PC-3 (cell line): ENCODE measurements around the gene RPL13. TPM values are rescaled to one million over a fixed set of nuclear protein-coding genes. Genes with fewer than 3 reads are reported as not detected.

Source experiments
- ATAC-seq: fragments of 200-7000 bp; cut with Tn5 transposase; 2 replicates; pipeline ENCODE4 v1.9.1; 2020; ENCODE audit warnings: mild to moderate bottlenecking, moderate library complexity
- BruUV-seq: library from RNA; stranded (reverse); fragments of 400-500 nt; replicated peaks from 2 replicates; lab custom pipeline; 2021; lab: Mats Ljungman, UMichigan
- CTCF ChIA-PET: fragments of 300-600 bp; sonication (Branson Sonifier 250); formaldehyde crosslinking; loops from one replicate; lab custom pipeline; 2022; ENCODE audit warnings: antibody characterized with exemption; lab: Charles Lee
- POLR2A ChIA-PET: fragments of 300-600 bp; sonication (Branson Sonifier 250); formaldehyde crosslinking; loops from one replicate; lab custom pipeline; 2022; ENCODE audit warnings: antibody characterized with exemption; ENCODE audit not compliant: unreplicated experiment; lab: Charles Lee
- DNase-seq: peaks from one replicate; pipeline ENCODE4 v3.0.0-alpha.2; 2015
- H2AFZ ChIP-seq: fragments of 300-600 bp; sonication (generic); 2 replicates; pipeline ENCODE4 v1.6.0; 2016; ENCODE audit warnings: antibody characterized with exemption, low read length
- H3F3A ChIP-seq: fragments of 300-600 bp; sonication (generic); one replicate; pipeline ENCODE4 v1.6.0; 2017; ENCODE audit warnings: antibody characterized with exemption, low read length, control low read depth, mild to moderate bottlenecking; ENCODE audit not compliant: unreplicated experiment
- H3K27ac ChIP-seq: fragments of 300-600 bp; sonication (generic); 2 replicates; pipeline ENCODE4 v1.5.1; 2016; ENCODE audit warnings: mild to moderate bottlenecking, low read length
- H3K27me3 ChIP-seq: fragments of 300-600 bp; sonication (generic); 2 replicates; pipeline ENCODE4 v1.6.1; 2016; ENCODE audit warnings: low read length, mixed read lengths
- H3K36me3 ChIP-seq: fragments of 300-600 bp; sonication (generic); 2 replicates; pipeline ENCODE4 v1.6.1; 2016; ENCODE audit warnings: low read depth, mixed run types, low read length, mixed read lengths
- H3K4me1 ChIP-seq: fragments of 300-600 bp; sonication (generic); 2 replicates; pipeline ENCODE4 v1.5.1; 2016; ENCODE audit warnings: low read length; ENCODE audit not compliant: insufficient read depth
- H3K4me2 ChIP-seq: fragments of 300-600 bp; sonication (generic); 2 replicates; pipeline ENCODE4 v1.6.0; 2016; ENCODE audit warnings: low read length
- H3K4me3 ChIP-seq: fragments of 300-600 bp; sonication (generic); 2 replicates; pipeline ENCODE4 v1.5.1; 2016; ENCODE audit warnings: mild to moderate bottlenecking, low read length, mixed read lengths
- H3K79me2 ChIP-seq: fragments of 300-600 bp; sonication (generic); 2 replicates; pipeline ENCODE4 v1.6.1; 2017; ENCODE audit warnings: low read length, mixed read lengths
- H3K9ac ChIP-seq: fragments of 300-600 bp; sonication (generic); 2 replicates; pipeline ENCODE4 v1.6.0; 2016; ENCODE audit warnings: mild to moderate bottlenecking, low read length
- H3K9me2 ChIP-seq: fragments of 300-600 bp; sonication (generic); replicated peaks from 2 replicates; pipeline ENCODE4 v1.6.1; 2016; ENCODE audit warnings: mixed run types, low read length, mixed read lengths
- H3K9me3 ChIP-seq: fragments of 300-600 bp; sonication (generic); 2 replicates; pipeline ENCODE4 v1.6.1; 2016; ENCODE audit warnings: low read length, mixed read lengths
- H4K20me1 ChIP-seq: fragments of 300-600 bp; sonication (generic); 2 replicates; pipeline ENCODE4 v1.6.1; 2016; ENCODE audit warnings: low read length, mixed read lengths
- EZH2 ChIP-seq: fragments of 300-600 bp; sonication (generic); IDR thresholded peaks from one replicate; pipeline ENCODE4 v1.6.1; 2017; ENCODE audit warnings: antibody characterized with exemption, mild to moderate bottlenecking, low read length; ENCODE audit not compliant: unreplicated experiment
- EZH2phosphoT487 ChIP-seq: fragments of 300-600 bp; sonication (generic); IDR thresholded peaks from 2 replicates; pipeline ENCODE4 v1.6.1; 2018; ENCODE audit warnings: mild to moderate bottlenecking, antibody characterized with exemption, low read length, borderline replicate concordance
- intact Hi-C: fragments of 100-400 bp; cut with micrococcal nuclease; formaldehyde crosslinking; loops from 2 replicates; pipeline ENCODE4 v1.9.0; 2023
- total RNA-seq: library from RNA; depleted of rRNA; stranded (reverse); fragments of >200 nt; gene quantifications from 2 replicates; pipeline ENCODE4 v1.2.3, GENCODE V29; 2014
- TF ChIP-seq, protein P1 (sequence below): fragments of 300-600 bp; sonication (generic); conservative IDR thresholded peaks from 2 replicates; pipeline ENCODE4 v1.5.1; 2017; ENCODE audit warnings: antibody characterized with exemption, low read depth, mild to moderate bottlenecking, low read length

Gene RPL13
- total RNA-seq, 1 experiment from 2014 or later, result 3,236 TPM

DNA sequence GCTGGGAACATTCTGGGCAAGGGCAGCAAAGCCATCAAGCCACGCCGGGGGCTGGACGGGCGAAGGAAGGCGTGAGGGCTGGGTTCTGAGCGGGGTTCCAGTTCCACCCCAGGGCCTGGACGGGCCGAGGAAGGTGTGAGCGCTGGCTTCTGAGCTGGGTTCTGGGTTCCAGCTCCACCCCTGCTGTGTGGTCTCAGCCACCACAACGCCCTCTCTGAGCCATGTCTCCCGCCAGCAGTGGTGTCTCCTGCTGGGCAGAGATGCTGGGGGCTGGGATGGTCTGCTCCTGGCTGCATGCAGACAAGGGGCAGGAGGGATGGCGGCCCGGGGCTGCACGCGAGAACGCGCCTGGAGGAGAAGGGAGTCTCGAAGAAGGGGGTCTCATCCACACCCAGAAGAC is 11.2 kb downstream of the RPL13 start:
- BruUV-seq, result no TSS peak
- no peak for DNase-seq
- no peaks in the 10 kb centered on the region for H3K27me3 ChIP-seq

DNA sequence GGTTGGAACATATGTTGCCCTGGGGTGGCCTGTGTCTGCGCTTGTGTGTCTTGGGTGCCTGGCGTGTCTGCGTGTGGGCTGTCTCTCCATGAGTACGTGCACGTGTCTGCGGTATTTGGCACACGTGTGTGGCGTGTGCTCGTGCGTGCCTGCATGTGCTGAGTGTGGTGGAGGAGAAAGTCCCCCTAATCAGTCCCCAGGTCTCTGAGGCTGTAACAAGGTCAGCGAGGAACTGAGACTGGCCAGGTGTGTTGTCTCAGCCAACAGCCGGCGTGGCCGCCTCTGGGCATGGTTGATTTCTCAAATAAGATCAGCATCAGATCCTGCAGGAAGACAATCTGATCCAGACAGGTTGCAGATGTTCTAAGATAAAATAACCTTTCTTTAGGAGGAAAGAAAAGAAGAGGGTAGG is 11.6 kb downstream of the RPL13 start:
- Histone ChIP-seq H3F3A (no peaks in the 10 kb centered on the region), H3K79me2 (peaks cover 14% of the 10 kb centered on the region), H3K36me3 (no peaks in the 10 kb centered on the region), H3K27me3 (no peaks in the 10 kb centered on the region), H3K9ac (no peak overlapping the region), H2AFZ (no peak overlapping the region), H3K27ac (no peak overlapping the region), H3K4me2 (no peak overlapping the region), H3K9me3 (no peaks in the 10 kb centered on the region), H3K4me3 (no peak overlapping the region), H3K4me1 (peaks cover 6% of the 10 kb centered on the region; the same call in 1 of the 2 replicates), H3K9me2 (no peaks in the 10 kb centered on the region), H4K20me1 (no peaks in the 10 kb centered on the region)
- BruUV-seq, result no TSS peak
- ATAC-seq, result no peak
- DNase-seq, result no peak
- ChIA-PET POLR2A (no interaction called here), CTCF (no interaction called here)
- intact Hi-C loops, result no loop called here
- TF ChIP-seq, protein P1, sequence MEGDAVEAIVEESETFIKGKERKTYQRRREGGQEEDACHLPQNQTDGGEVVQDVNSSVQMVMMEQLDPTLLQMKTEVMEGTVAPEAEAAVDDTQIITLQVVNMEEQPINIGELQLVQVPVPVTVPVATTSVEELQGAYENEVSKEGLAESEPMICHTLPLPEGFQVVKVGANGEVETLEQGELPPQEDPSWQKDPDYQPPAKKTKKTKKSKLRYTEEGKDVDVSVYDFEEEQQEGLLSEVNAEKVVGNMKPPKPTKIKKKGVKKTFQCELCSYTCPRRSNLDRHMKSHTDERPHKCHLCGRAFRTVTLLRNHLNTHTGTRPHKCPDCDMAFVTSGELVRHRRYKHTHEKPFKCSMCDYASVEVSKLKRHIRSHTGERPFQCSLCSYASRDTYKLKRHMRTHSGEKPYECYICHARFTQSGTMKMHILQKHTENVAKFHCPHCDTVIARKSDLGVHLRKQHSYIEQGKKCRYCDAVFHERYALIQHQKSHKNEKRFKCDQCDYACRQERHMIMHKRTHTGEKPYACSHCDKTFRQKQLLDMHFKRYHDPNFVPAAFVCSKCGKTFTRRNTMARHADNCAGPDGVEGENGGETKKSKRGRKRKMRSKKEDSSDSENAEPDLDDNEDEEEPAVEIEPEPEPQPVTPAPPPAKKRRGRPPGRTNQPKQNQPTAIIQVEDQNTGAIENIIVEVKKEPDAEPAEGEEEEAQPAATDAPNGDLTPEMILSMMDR, result no peak
- no peak for TF ChIP-seq EZH2
- no peak for TF ChIP-seq EZH2phosphoT487

More for the DNA sequence above, 11.2 kb downstream of the RPL13 start:
- Histone ChIP-seq H4K20me1 (no peaks in the 10 kb centered on the region), H3K9me3 (no peaks in the 10 kb centered on the region), H3K4me3 (no peak overlapping the region), H3K27ac (no peak overlapping the region), H3K4me2 (no peak overlapping the region), H3K4me1 (peaks cover 6% of the 10 kb centered on the region; the same call in 1 of the 2 replicates), H3K9ac (no peak overlapping the region), H3F3A (no peaks in the 10 kb centered on the region), H3K36me3 (no peaks in the 10 kb centered on the region), H3K79me2 (peaks cover 9% of the 10 kb centered on the region), H2AFZ (no peak overlapping the region), H3K9me2 (no peaks in the 10 kb centered on the region)
- intact Hi-C loops, result no loop called here
- no peak for TF ChIP-seq EZH2phosphoT487
- TF ChIP-seq, protein P1, result no peak
- no peak for TF ChIP-seq EZH2
- ATAC-seq, result no peak
- POLR2A ChIA-PET, result no interaction called here
- CTCF ChIA-PET, result no interaction called here

DNA sequence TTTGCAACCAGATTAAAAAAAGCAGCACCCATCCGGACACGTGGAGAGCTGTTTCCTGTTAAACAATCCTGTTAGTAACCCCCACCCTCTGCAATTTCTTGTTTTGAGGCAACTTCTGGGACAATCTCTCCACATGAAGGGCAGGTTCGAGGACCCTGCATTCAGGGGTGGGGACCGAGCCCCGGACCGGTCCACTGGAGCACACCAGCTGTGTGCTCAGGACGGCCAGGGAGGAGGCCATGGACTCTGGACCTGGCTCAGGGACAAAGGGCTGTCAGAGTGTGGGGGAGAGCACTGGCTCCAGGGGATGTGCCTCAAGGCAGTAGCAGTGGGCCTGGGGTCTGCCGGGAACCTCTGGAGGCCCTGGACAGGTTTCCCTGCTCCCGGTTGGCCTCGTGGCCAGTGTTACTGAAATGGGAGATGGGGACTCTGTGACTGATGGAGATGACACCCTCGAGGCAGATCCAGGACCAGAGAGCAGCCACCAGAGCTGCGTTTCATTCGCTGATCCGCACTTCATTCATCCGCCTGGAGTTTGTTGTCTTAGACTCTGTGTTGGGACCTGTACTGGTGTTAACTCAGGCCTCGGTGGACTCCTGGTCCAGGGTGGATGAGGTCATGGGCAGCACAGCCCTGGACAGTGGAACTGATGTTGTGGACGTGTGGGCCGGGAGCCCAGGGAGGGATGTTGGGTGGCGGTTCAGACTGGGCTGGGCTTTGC is 12.2 kb downstream of the RPL13 start:
- ATAC-seq, result no peak
- Histone ChIP-seq H3K9me3 (no peaks in the 10 kb centered on the region), H3K9ac (no peak overlapping the region), H3K4me3 (no peak overlapping the region), H3K27ac (no peak overlapping the region), H2AFZ (no peak overlapping the region), H3K36me3 (no peaks in the 10 kb centered on the region), H3K9me2 (no peaks in the 10 kb centered on the region), H3K4me1 (peaks cover 6% of the 10 kb centered on the region; the same call in 1 of the 2 replicates), H3K27me3 (no peaks in the 10 kb centered on the region), H3K79me2 (peaks cover 17% of the 10 kb centered on the region), H3F3A (no peaks in the 10 kb centered on the region), H3K4me2 (no peak overlapping the region), H4K20me1 (no peaks in the 10 kb centered on the region)
- CTCF ChIA-PET, result no interaction called here
- no TSS peak for BruUV-seq
- no peak for DNase-seq
- POLR2A ChIA-PET, result no interaction called here
- intact Hi-C loops, result no loop called here
- TF ChIP-seq EZH2 (no peak), EZH2phosphoT487 (no peak)
- TF ChIP-seq, protein P1, result no peak
